Caco-2 (cell line): ENCODE measurements around the gene SERINC5. TPM values are rescaled to one million over a fixed set of nuclear protein-coding genes. Genes with fewer than 3 reads are reported as not detected.
"Not testable (repeated sequence)": the region's sequence is repeated elsewhere in the genome, so short reads cannot be mapped to it uniquely, and the experiment has no call there.

Experiments used
- BruUV-seq: library from RNA; stranded (reverse); fragments of 400-500 nt; replicated peaks from 2 replicates; lab custom pipeline; 2021; lab: Mats Ljungman, UMichigan
- CTCF ChIA-PET: fragments of 300-600 bp; sonication (Branson Sonifier 250); formaldehyde crosslinking; loops from one replicate; lab custom pipeline; 2022; ENCODE audit warnings: antibody characterized with exemption; lab: Charles Lee
- POLR2A ChIA-PET: fragments of 300-600 bp; sonication (Branson Sonifier 250); formaldehyde crosslinking; loops from one replicate; lab custom pipeline; 2022; ENCODE audit warnings: antibody characterized with exemption; lab: Charles Lee
- DNase-seq, 2 experiments: peaks; one replicate each; pipeline versions ENCODE4 v3.0.0 to v3.0.0-alpha.2; 2020 to 2022
- H3K27me3 ChIP-seq: replicated peaks from 2 replicates; pipeline ENCODE4 v1.6.0; 2011; ENCODE audit warnings: low read length; ENCODE audit not compliant: control insufficient read depth, insufficient read depth
- H3K36me3 ChIP-seq: 2 replicates; pipeline ENCODE4 v1.5.1; 2011; ENCODE audit warnings: low read length; ENCODE audit not compliant: control insufficient read depth, insufficient read depth
- H3K4me1 ChIP-seq: fragments of 250-450 bp; sonication (Bioruptor Pico); 2 replicates; pipeline ENCODE4 v1.5.1; 2020; ENCODE audit warnings: mild to moderate bottlenecking
- H3K4me3 ChIP-seq: 2 replicates; pipeline ENCODE4 v1.5.1; 2011; ENCODE audit warnings: low read depth, mild to moderate bottlenecking, control low read depth, low read length
- H3K9me3 ChIP-seq: fragments of 250-450 bp; sonication (Bioruptor Pico); 2 replicates; pipeline ENCODE4 v1.5.1; 2020; ENCODE audit warnings: mild to moderate bottlenecking, moderate library complexity
- H3K27ac Mint-ChIP-seq: one replicate; pipeline ENCODE4 v1.8.0; 2022; ENCODE audit warnings: mixed read lengths; ENCODE audit not compliant: unreplicated experiment
- H3K27me3 Mint-ChIP-seq: one replicate; pipeline ENCODE4 v1.8.0; 2022; ENCODE audit warnings: mixed read lengths; ENCODE audit not compliant: insufficient read depth, unreplicated experiment
- H3K36me3 Mint-ChIP-seq: one replicate; pipeline ENCODE4 v1.8.0; 2022; ENCODE audit warnings: mild to moderate bottlenecking, mixed read lengths; ENCODE audit not compliant: insufficient read depth, unreplicated experiment
- H3K4me1 Mint-ChIP-seq: one replicate; pipeline ENCODE4 v1.8.0; 2022; ENCODE audit warnings: low read depth, mixed read lengths; ENCODE audit not compliant: unreplicated experiment
- H3K4me3 Mint-ChIP-seq: one replicate; pipeline ENCODE4 v1.8.0; 2022; ENCODE audit warnings: mild to moderate bottlenecking, moderate library complexity, mixed read lengths; ENCODE audit not compliant: unreplicated experiment
- H3K9me3 Mint-ChIP-seq: one replicate; pipeline ENCODE4 v1.8.0; 2022; ENCODE audit warnings: mixed read lengths; ENCODE audit not compliant: unreplicated experiment
- CTCF ChIP-seq, 2 experiments: fragments of 200-600 bp in 1 of 2; IDR thresholded peaks; 1 replicate in 1 of 2; 2 replicates in 1 of 2; pipeline versions ENCODE4 v1.5.1 to v1.8.0; 2011 to 2022; ENCODE audit warnings: antibody characterized with exemption in 1 of 2, control low read depth in 1 of 2, inconsistent platforms in 1 of 2, low read depth in 1 of 2, low read length in 1 of 2, mild to moderate bottlenecking in 1 of 2, moderate library complexity in 1 of 2; ENCODE audit not compliant: insufficient read depth in 1 of 2, severe bottlenecking in 1 of 2, unreplicated experiment in 1 of 2
- intact Hi-C: fragments of 100-400 bp; cut with micrococcal nuclease; formaldehyde crosslinking; loops from one replicate; pipeline ENCODE4 v1.10.0; 2022; ENCODE audit not compliant: unreplicated experiment
- total RNA-seq: library from RNA; stranded (reverse); gene quantifications from 2 replicates; pipeline ENCODE4 v1.2.3, GENCODE V29; 2022

Gene SERINC5
- total RNA-seq, 1 experiment from 2014 or later, result 225 TPM

- no peaks in the 10 kb centered on the region for H3K9me3 ChIP-seq
- no peak overlapping the region for H3K4me3 Mint-ChIP-seq
- peak overlapping the region; percentile 80 for H3K27ac Mint-ChIP-seq
- peaks cover 92% of the 10 kb centered on the region for H3K36me3 Mint-ChIP-seq
- no peak for TF ChIP-seq CTCF (IDR thresholded peaks at IDR 0.05; ENCODE audit: insufficient read depth in 1 of 2, low read depth in 1 of 2, low read length in 1 of 2, severe bottlenecking in 1 of 2, unreplicated experiment in 1 of 2)
- BruUV-seq, result no TSS peak
- no peak for DNase-seq
- H3K4me3 ChIP-seq, result no peak overlapping the region
- H3K4me1 Mint-ChIP-seq, result peaks cover 59% of the 10 kb centered on the region
- no peaks in the 10 kb centered on the region for H3K27me3 ChIP-seq
- peaks cover 77% of the 10 kb centered on the region for H3K4me1 ChIP-seq
- no peaks in the 10 kb centered on the region for H3K9me3 Mint-ChIP-seq
- ChIA-PET POLR2A (no interaction called here), CTCF (no interaction called here)
- no peaks in the 10 kb centered on the region for H3K27me3 Mint-ChIP-seq
- peaks cover 2% of the 10 kb centered on the region; the same call in 1 of the 2 replicates for H3K36me3 ChIP-seq
- intact Hi-C loops, result no loop called here
Observed at GRCh38 chr5:80189701-80190100, 66.1 kb downstream of the SERINC5 start.

- Mint-ChIP-seq H3K4me3 (no peak overlapping the region), H3K27me3 (no peaks in the 10 kb centered on the region), H3K4me1 (peaks cover 62% of the 10 kb centered on the region), H3K9me3 (no peaks in the 10 kb centered on the region), H3K27ac (peak overlapping the region; percentile 80), H3K36me3 (peaks cover 92% of the 10 kb centered on the region)
- Histone ChIP-seq H3K27me3 (no peaks in the 10 kb centered on the region), H3K4me1 (peaks cover 75% of the 10 kb centered on the region), H3K36me3 (peaks cover 2% of the 10 kb centered on the region; the same call in 1 of the 2 replicates), H3K4me3 (no peak overlapping the region), H3K9me3 (no peaks in the 10 kb centered on the region)
- POLR2A ChIA-PET, result no interaction called here
- CTCF ChIA-PET, result no interaction called here
- no peak for TF ChIP-seq CTCF (IDR thresholded peaks at IDR 0.05; ENCODE audit: insufficient read depth in 1 of 2, low read depth in 1 of 2, low read length in 1 of 2, severe bottlenecking in 1 of 2, unreplicated experiment in 1 of 2)
- intact Hi-C loops, result no loop called here
- no TSS peak for BruUV-seq
- no peak for DNase-seq
Observed at GRCh38 chr5:80189201-80189600, 66.6 kb downstream of the SERINC5 start.

GRCh38 chr5:80187421-80188090 is 68.3 kb downstream of the SERINC5 start:
- no peaks in the 10 kb centered on the region for H3K27me3 Mint-ChIP-seq
- TF ChIP-seq CTCF (IDR thresholded peaks at IDR 0.05; ENCODE audit: insufficient read depth in 1 of 2, low read depth in 1 of 2, low read length in 1 of 2, severe bottlenecking in 1 of 2, unreplicated experiment in 1 of 2), result no peak
- Histone ChIP-seq H3K27me3 (no peaks in the 10 kb centered on the region), H3K9me3 (no peaks in the 10 kb centered on the region), H3K4me1 (peaks cover 75% of the 10 kb centered on the region), H3K4me3 (no peak overlapping the region), H3K36me3 (peaks cover 2% of the 10 kb centered on the region; the same call in 1 of the 2 replicates)
- H3K4me1 Mint-ChIP-seq, result peaks cover 66% of the 10 kb centered on the region
- peak overlapping the region; percentile 33 for H3K4me3 Mint-ChIP-seq
- intact Hi-C loops, result no loop called here
- BruUV-seq, result no TSS peak
- H3K9me3 Mint-ChIP-seq, result no peaks in the 10 kb centered on the region
- H3K27ac Mint-ChIP-seq, result peak overlapping the region; percentile 92
- ChIA-PET POLR2A (interaction anchor here (0.6 kb wide), 3 partner anchors 17 to 875 kb away, joined by 3 to 6 read pairs (median 4); no protein-coding TSS in a partner anchor), CTCF (interaction anchor here (0.8 kb wide), 1 partner anchor 17 kb away, joined by 3 read pairs; no protein-coding TSS in a partner anchor)
- no peak for DNase-seq
- peaks cover 92% of the 10 kb centered on the region for H3K36me3 Mint-ChIP-seq

GRCh38 chr5:80185535-80185934 is 70.3 kb downstream of the SERINC5 start:
- CTCF ChIA-PET, result interaction anchor here (1.2 kb wide), 1 partner anchor 20 kb away, joined by 8 read pairs; no protein-coding TSS in a partner anchor
- BruUV-seq, result not testable (repeated sequence)

More at GRCh38 chr5:80185535-80185934, 70.3 kb downstream of the SERINC5 start:
- H3K9me3 Mint-ChIP-seq, intact Hi-C loops, H3K4me3 ChIP-seq, DNase-seq, H3K27me3 Mint-ChIP-seq, H3K36me3 ChIP-seq, H3K27me3 ChIP-seq, H3K9me3 ChIP-seq: not testable (repeated sequence)
- H3K27ac Mint-ChIP-seq, result peak overlapping the region; percentile 92
- peaks cover 89% of the 10 kb centered on the region for H3K36me3 Mint-ChIP-seq
- H3K4me1 Mint-ChIP-seq, result peaks cover 76% of the 10 kb centered on the region
- H3K4me1 ChIP-seq, result peaks cover 85% of the 10 kb centered on the region
- H3K4me3 Mint-ChIP-seq, result peak overlapping the region; percentile 66
- POLR2A ChIA-PET, result interaction anchor here (1.6 kb wide), 1 partner anchor 19 kb away, joined by 5 read pairs; no protein-coding TSS in a partner anchor
